GM13977 (cell line): ENCODE data around the gene UTF1.

Source experiments
- DNase-seq: peaks from one replicate; pipeline ENCODE4 v3.0.0; 2012; ENCODE audit warnings: low spot score
- in situ Hi-C: fragments of 300-500 bp; cut with MboI; formaldehyde crosslinking; loops from one replicate; pipeline ENCODE4 v1.12.0; 2022; ENCODE audit warnings: low sequenced_read_pairs, low pct_unique_long_range_greater_than_20kb, mixed read lengths, inconsistent platforms; ENCODE audit not compliant: unreplicated experiment
- TF ChIP-seq, protein P1 (sequence below): IDR thresholded peaks from 2 replicates; pipeline ENCODE4 v1.5.1; 2012; ENCODE audit warnings: mild to moderate bottlenecking, control low read depth; ENCODE audit not compliant: insufficient read depth; ENCODE audit errors: extremely low read depth, missing control alignments

The UTF1 gene

DNA sequence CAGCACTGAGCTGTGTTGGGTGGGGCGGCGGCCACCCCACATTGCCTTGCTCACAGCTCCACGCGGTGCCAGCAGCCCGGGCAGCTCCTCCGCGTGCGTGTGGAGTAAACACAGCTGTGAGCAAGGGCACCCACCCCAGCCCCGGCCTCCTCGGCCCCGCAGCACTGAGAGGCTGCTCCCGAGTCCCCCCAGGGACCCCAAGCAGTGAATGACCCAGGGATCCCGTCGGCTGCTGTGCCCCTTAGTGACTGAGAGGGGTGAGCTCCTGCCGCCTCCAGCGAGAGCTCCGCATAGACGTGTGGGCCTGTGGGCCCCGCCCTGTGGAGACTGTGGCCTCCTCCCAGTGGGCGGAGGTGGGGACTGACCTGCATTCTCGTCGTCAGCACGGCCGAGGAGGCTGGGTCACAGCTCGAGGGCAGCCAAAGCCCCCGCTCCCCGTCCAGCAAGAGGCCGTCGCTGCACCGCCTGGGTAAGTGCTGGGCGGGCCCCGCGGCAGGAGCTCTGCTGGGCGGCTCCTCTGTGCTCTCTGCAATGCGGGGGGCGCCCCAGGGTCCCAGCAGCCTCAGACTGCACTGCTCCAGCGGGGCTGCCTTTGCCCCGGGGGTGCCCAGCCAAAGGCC, 29.9 kb upstream of the UTF1 start:
- TF ChIP-seq, protein P1, sequence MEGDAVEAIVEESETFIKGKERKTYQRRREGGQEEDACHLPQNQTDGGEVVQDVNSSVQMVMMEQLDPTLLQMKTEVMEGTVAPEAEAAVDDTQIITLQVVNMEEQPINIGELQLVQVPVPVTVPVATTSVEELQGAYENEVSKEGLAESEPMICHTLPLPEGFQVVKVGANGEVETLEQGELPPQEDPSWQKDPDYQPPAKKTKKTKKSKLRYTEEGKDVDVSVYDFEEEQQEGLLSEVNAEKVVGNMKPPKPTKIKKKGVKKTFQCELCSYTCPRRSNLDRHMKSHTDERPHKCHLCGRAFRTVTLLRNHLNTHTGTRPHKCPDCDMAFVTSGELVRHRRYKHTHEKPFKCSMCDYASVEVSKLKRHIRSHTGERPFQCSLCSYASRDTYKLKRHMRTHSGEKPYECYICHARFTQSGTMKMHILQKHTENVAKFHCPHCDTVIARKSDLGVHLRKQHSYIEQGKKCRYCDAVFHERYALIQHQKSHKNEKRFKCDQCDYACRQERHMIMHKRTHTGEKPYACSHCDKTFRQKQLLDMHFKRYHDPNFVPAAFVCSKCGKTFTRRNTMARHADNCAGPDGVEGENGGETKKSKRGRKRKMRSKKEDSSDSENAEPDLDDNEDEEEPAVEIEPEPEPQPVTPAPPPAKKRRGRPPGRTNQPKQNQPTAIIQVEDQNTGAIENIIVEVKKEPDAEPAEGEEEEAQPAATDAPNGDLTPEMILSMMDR = no peak
- in situ Hi-C loops = no loop called here
- no peak for DNase-seq

DNA sequence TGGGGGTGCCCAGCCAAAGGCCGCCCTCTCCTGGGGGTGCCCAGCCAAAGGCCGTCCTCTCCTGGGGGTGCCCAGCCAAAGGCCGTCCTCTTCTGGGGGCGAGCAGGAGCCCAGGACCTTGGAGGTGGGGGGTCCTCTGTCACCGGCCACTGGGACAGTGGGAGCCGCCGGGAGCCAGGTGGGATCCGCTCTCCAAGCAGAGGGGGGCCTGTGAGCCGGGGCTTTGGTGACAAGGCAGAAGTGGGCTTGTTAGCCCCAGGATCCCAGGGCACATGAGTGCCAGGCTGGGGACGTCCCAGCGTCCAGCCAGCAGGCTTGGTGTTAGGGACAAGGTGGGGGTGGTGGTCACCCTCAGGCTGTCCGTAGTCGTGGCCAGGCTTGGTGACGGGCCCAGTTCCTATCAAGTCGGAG, 29.4 kb upstream of the UTF1 start:
- no peak for DNase-seq
- TF ChIP-seq, protein P1 = no peak
- in situ Hi-C loops = no loop called here

DNA sequence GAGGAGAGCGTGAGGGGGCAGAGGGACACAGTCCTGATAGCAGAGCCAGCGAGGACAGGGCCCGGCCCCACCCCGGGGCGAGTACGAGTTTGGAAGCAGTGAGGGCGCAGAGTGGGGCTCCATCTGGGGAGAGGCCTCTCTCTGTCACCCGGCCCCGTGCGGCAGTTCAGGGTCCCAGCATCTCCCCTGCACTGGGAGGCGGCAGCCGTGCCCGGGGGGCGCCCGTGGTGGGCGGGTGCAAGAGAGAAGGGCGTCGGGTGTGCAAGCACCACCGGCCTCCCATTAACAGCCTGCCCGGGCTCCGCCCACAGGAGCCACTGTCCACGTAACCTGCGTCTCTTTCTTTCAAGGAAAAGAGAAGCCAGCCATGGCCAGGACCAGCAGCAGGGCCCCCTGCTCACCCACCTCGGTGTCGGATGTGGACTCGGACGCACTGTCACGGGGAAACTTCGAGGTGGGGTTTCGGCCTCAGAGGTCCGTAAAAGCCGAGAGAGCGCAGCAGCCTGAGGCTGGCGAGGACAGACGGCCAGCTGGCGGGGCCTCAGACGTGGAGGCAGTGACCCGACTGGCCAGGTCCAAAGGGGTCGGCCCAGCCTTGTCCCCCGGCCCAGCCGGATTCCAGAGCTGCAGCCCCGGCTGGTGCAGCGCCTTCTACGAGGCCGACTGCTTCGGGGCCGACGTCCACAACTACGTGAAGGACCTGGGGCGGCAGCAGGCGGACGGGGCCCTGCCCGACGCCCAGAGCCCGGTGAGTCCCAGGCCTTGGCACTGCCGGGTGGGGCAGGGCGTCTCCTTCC, 28.7 kb upstream of the UTF1 start:
- in situ Hi-C loops = no loop called here
- TF ChIP-seq, protein P1 = no peak
- DNase-seq = no peak

DNA sequence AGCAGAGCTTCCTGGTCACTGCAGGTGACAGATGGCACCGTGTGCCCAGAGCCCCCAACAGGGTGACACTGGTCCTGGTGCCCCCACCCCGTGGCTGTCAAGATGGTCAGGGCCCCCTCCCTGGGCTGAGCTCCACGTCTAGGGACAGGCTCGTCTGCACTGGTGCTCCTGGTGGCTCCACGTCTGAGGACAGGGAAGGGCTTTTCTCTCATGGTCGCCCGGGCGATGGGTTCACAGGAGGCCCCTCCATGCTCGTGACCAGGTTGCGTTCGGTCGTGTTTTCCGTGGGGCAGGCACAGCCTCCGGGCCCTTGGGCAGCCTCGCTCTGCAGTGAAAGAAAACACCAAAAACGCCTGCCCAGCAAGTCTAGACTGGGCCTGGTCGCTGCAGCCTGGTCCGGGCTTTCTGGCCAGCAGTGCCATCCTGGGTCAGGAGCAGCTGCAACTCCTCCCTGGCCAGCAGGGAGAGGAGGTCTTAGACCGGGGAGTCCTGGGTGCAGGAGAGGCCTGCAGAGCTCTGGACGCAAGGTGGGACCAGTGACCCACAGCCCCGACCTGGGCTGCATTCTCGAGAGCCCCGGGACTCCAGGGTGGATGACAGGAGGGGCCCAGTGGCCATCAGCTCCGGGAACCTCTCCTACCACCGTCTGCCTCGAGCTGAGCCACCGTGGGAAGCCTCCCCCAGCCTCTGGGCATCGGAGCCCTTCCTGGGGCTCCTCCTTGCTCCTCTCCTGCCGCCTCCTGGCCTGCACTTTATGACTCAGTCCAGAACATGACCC, 27.9 kb upstream of the UTF1 start:
- in situ Hi-C loops = no loop called here
- DNase-seq = no peak
- TF ChIP-seq, protein P1 = no peak

DNA sequence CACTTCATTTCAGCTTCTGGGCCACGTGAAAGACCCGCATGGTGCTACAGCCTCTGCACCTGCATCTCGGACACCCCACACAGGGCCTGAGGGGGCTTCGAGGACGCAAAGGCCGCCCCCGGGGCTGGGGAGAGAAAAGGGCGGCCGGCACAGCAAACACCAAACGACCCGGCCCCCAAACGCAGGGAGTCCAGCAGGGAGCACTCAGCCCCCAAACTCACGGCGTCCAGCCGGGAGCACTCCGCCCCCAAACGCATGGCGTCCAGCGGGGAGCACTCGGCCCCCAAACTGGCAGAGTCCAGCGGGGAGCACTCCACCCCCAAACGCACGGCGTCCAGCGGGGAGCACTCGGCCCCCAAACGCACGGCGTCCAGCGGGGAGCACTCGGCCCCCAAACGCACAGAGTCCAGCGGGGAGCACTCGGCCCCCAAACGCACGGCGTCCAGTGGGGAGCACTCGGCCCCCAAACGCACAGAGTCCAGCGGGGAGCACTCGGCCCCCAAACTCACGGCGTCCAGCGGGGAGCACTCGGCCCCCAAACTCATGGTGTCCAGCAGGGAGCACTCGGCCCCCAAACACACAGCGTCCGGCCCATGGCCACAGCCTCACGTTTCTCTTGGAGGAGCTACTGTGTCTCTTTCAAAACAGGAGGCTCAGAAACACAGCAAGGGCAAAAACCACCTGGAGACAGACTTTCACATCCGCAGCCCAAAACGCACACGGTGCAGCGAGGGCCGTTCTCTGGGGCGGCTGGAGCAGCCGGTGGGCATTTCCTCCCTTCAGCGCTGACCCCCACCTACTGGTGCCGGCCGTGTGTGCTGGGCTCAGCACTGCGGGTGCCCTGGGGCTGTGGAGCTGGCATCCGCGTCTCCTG, 27.0 kb upstream of the UTF1 start:
- TF ChIP-seq, protein P1 = no peak
- no peak for DNase-seq
- in situ Hi-C loops = no loop called here
